ENCODE data around the gene MAST4. TPM values are rescaled to one million over a fixed set of nuclear protein-coding genes. Genes with fewer than 3 reads are reported as not detected.

Gene MAST4
- total and polyA plus RNA-seq, 2 of the 4 experiments (the other 2 are of a cell fraction), result 4.8 to 6.8 TPM

DNA sequence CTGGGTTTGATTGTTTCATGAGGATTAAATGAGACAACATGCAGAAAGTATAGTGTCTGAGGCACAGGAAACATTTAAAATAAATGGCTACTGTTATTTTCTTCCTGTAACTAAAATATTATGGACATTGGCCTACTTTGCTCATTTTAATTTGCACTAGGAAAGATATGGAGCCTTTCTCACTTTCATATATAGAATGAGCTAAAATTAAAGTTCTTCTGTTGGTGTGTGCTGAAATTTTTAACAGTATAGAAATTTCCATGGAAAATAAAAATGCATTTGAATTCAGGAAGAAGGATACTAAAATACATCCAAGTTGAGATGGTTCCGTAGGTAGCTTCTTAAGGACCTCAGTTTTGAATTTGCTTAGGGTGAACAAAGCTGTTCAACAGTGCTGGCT, 131.9 kb downstream of the MAST4 start:
- Histone ChIP-seq H2BK20ac (ENCODE audit: low read depth, low read length) (no peak overlapping the region), H3K9ac (ENCODE audit: low read depth, low read length) (no peak overlapping the region), H4K20me1 (ENCODE audit: insufficient read depth, low read length) (no peaks in the 10 kb centered on the region), H2BK15ac (ENCODE audit: low read depth, low read length) (no peak overlapping the region), H2AK5ac (ENCODE audit: low read depth, low read length) (no peak overlapping the region), H3K4me1 (ENCODE audit: control insufficient read depth, insufficient read depth, low read length) (no peaks in the 10 kb centered on the region), H3K18ac (ENCODE audit: low read depth, low read length) (no peak overlapping the region), H3K27me3 (ENCODE audit: control insufficient read depth, insufficient read depth, low read length) (no peaks in the 10 kb centered on the region), H3K56ac (ENCODE audit: extremely low read depth, insufficient read depth, low read length) (no peak overlapping the region), H3K27ac (ENCODE audit: insufficient read depth, low read length) (no peak overlapping the region), H2AK9ac (replicated peaks; ENCODE audit: low read depth, low read length, poor library complexity) (no peak overlapping the region), H3K9me1 (ENCODE audit: insufficient read depth, low read length) (no peaks in the 10 kb centered on the region), H2BK5ac (ENCODE audit: low read depth, low read length, poor library complexity, severe bottlenecking) (no peak overlapping the region), H3K23ac (ENCODE audit: low read depth, low read length) (no peak overlapping the region), H3K4me3 (ENCODE audit: insufficient read depth, low read depth, low read length) (no peak overlapping the region), H3K9me3 (ENCODE audit: control insufficient read depth, insufficient read depth, low read length) (no peaks in the 10 kb centered on the region), H3K4me2 (ENCODE audit: low read depth, low read length) (no peak overlapping the region), H2BK120ac (ENCODE audit: low read depth, low read length) (no peak overlapping the region), H3K14ac (replicated peaks; ENCODE audit: low read depth, low read length) (no peak overlapping the region), H3K79me1 (ENCODE audit: low read depth in 1 of 2, low read length in 2 of 2) (no peaks in the 10 kb centered on the region), H4K91ac (ENCODE audit: insufficient read depth, low read depth, low read length) (no peak overlapping the region), H3K36me3 (ENCODE audit: control insufficient read depth, insufficient read depth, low read length) (no peaks in the 10 kb centered on the region), H3K4ac (ENCODE audit: low read depth, low read length) (no peak overlapping the region), H4K5ac (ENCODE audit: low read depth, low read length) (no peak overlapping the region), H2AFZ (replicated peaks; ENCODE audit: low read length, poor library complexity) (no peak overlapping the region), H4K8ac (ENCODE audit: low read depth in 2 of 2, low read length in 2 of 2) (no peak overlapping the region)
- intact Hi-C loops (cut with micrococcal nuclease), result no loop called here
- POLR2A ChIA-PET (ENCODE audit: unreplicated experiment), result no interaction called here
- WGBS, 2 experiments (ENCODE audit: extremely low coverage in 2 of 2, insufficient read length in 1 of 2), result no CpG with 5 or more reads among the region's 1 CpG
- TF ChIP-seq SMC3 (IDR thresholded peaks at IDR 0.05; ENCODE audit: low read depth, low read length), result no peak
- no peak for TF ChIP-seq USF2 (IDR thresholded peaks at IDR 0.05; ENCODE audit: low read depth, low read length)
- TF ChIP-seq RFX5 (IDR thresholded peaks at IDR 0.05; ENCODE audit: low read depth, low read length), result no peak
- TF ChIP-seq CHD1 (IDR thresholded peaks at IDR 0.05; ENCODE audit: low read depth, low read length), result no peak
- TF ChIP-seq MAZ (IDR thresholded peaks at IDR 0.05; ENCODE audit: borderline replicate concordance, low read depth, low read length), result no peak
- TF ChIP-seq CEBPB (IDR thresholded peaks at IDR 0.05; ENCODE audit: low read depth, low read length), result no peak
- no peak for TF ChIP-seq RCOR1 (IDR thresholded peaks at IDR 0.05; ENCODE audit: insufficient replicate concordance, low read length)
- TF ChIP-seq CTCF (conservative IDR thresholded peaks at IDR 0.05; ENCODE audit: low read depth, low read length), result no peak
- no peak for TF ChIP-seq MXI1 (IDR thresholded peaks at IDR 0.05; ENCODE audit: borderline replicate concordance, low read depth, low read length)
- no peak for TF ChIP-seq MAFK (IDR thresholded peaks at IDR 0.05; ENCODE audit: low read depth, low read length)
- TF ChIP-seq FOS (IDR thresholded peaks at IDR 0.05; ENCODE audit: low read depth, low read length), result no peak
- no peak for TF ChIP-seq NFE2L2 (IDR thresholded peaks at IDR 0.05; ENCODE audit: low read depth, low read length)
- no peak for TF ChIP-seq RAD21 (IDR thresholded peaks at IDR 0.05; ENCODE audit: low read length)
- TF ChIP-seq ELK1 (IDR thresholded peaks at IDR 0.05; ENCODE audit: borderline replicate concordance, low read depth, low read length), result no peak
- no peak for TF ChIP-seq BHLHE40 (IDR thresholded peaks at IDR 0.05; ENCODE audit: low read depth, low read length)
- TF ChIP-seq POLR2A (IDR thresholded peaks at IDR 0.05; ENCODE audit: low read depth, low read length), result no peak
- ATAC-seq (ENCODE audit: low read depth), result no peak
- dilution Hi-C loops (cut with HindIII; ENCODE audit: low sequenced_read_pairs, unreplicated experiment), result no loop called here
- BruUV-seq (replicated peaks), result no TSS peak
- DNase-seq, result no peak
- CTCF ChIA-PET, result no interaction called here
- in situ Hi-C loops (cut with MboI; ENCODE audit: low sequenced_read_pairs), result no loop called here

All from IMR-90 (cell line).